HCT116 (cell line): Measurements from ENCODE around the gene BLOC1S5. TPM values are rescaled to one million over a fixed set of nuclear protein-coding genes. Genes with fewer than 3 reads are reported as not detected.

Experiments used
- ATAC-seq: fragments of 200-7000 bp; cut with Tn5 transposase; 2 replicates; pipeline ENCODE4 v1.9.1; 2020; ENCODE audit warnings: mild to moderate bottlenecking, moderate library complexity
- BruUV-seq: library from RNA; stranded (reverse); fragments of 400-500 nt; replicated peaks from 2 replicates; lab custom pipeline; 2021; lab: Mats Ljungman, UMichigan
- CTCF ChIA-PET: fragments of 300-600 bp; sonication (Branson Sonifier 250); formaldehyde crosslinking; loops from one replicate; lab custom pipeline; 2021; ENCODE audit warnings: antibody characterized with exemption; lab: Charles Lee
- POLR2A ChIA-PET: fragments of 300-600, 350-600 bp; sonication (Branson Sonifier 250); formaldehyde crosslinking; loops from one replicate; lab custom pipeline; 2021; ENCODE audit warnings: antibody characterized with exemption; lab: Charles Lee
- RAD21 ChIA-PET, 2 experiments: fragments of 300-600 bp; sonication (Branson Sonifier 250); formaldehyde crosslinking; loops; one replicate each; lab custom pipeline; 2023; ENCODE audit warnings: low total read pairs in 2 of 2; ENCODE audit not compliant: uncharacterized antibody in 2 of 2, unreplicated experiment in 2 of 2, low non-redundant PET in 1 of 2; lab: Charles Lee
- DNase-seq: peaks from one replicate; pipeline ENCODE4 v3.0.0-alpha.2; 2010; ENCODE audit warnings: low read depth, low spot score
- H2AFZ ChIP-seq: fragments of 200-600 bp; shearing (Covaris generic), sonication (generic); 2 replicates; pipeline ENCODE4 v1.6.1; 2017; ENCODE audit warnings: low read depth, mixed run types, mixed read lengths, antibody characterized with exemption, low read length; ENCODE audit not compliant: poor library complexity, severe bottlenecking
- H3K27ac ChIP-seq: 2 replicates; pipeline ENCODE4 v1.5.1; 2012; ENCODE audit warnings: low read depth, low read length
- H3K27me3 ChIP-seq: fragments of 200-600 bp; sonication (generic); 2 replicates; pipeline ENCODE4 v1.6.1; 2016; ENCODE audit warnings: mixed run types, low read length, mixed read lengths; ENCODE audit not compliant: insufficient read depth
- H3K36me3 ChIP-seq, 2 experiments: fragments of 200-500 bp in 1 of 2; fragments of 200-600 bp in 1 of 2; sonication (Bioruptor generic) in 1 of 2; sonication (generic) in 1 of 2; 2 replicates each; pipeline versions ENCODE4 v1.5.1 to v1.6.1; 2014 to 2016; ENCODE audit warnings: low read length in 2 of 2, inconsistent platforms in 1 of 2, mixed read lengths in 1 of 2, mixed run types in 1 of 2; ENCODE audit not compliant: insufficient read depth in 2 of 2, control insufficient read depth in 1 of 2
- H3K4me1 ChIP-seq, 2 experiments: fragments of 200-600 bp in 1 of 2; sonication (generic) in 1 of 2; 2 replicates each; pipeline versions ENCODE4 v1.5.1 to v1.6.1; 2012 to 2017; ENCODE audit warnings: low read length in 2 of 2, inconsistent platforms in 1 of 2, mild to moderate bottlenecking in 1 of 2, mixed read lengths in 1 of 2, mixed run types in 1 of 2, moderate library complexity in 1 of 2; ENCODE audit not compliant: insufficient read depth in 2 of 2, control insufficient read depth in 1 of 2
- H3K4me2 ChIP-seq: fragments of 200-600 bp; sonication (generic); 2 replicates; pipeline ENCODE4 v1.6.1; 2017; ENCODE audit warnings: mixed run types, low read length, mixed read lengths
- H3K4me3 ChIP-seq, 2 experiments: fragments of 200-600 bp in 1 of 2; sonication (generic) in 1 of 2; replicated peaks in 1 of 2; 2 replicates each; pipeline ENCODE4 v1.5.1; 2011 to 2016; ENCODE audit warnings: low read length in 2 of 2, control low read depth in 1 of 2, low read depth in 1 of 2, mild to moderate bottlenecking in 1 of 2, mixed read lengths in 1 of 2, mixed run types in 1 of 2
- H3K79me2 ChIP-seq: fragments of 200-600 bp; sonication (generic); 2 replicates; pipeline ENCODE4 v1.6.1; 2017; ENCODE audit warnings: mild to moderate bottlenecking, mixed run types, low read length, moderate library complexity, mixed read lengths; ENCODE audit not compliant: insufficient read depth
- H3K9ac ChIP-seq: fragments of 200-600 bp; sonication (generic); 2 replicates; pipeline ENCODE4 v1.6.1; 2016; ENCODE audit warnings: low read length, mixed read lengths
- H3K9me2 ChIP-seq: fragments of 200-600 bp; sonication (generic), shearing (Covaris generic); 2 replicates; pipeline ENCODE4 v1.6.1; 2017; ENCODE audit warnings: mixed run types, mild to moderate bottlenecking, moderate library complexity; ENCODE audit not compliant: insufficient read depth
- H3K9me3 ChIP-seq, 2 experiments: fragments of 200-500 bp in 1 of 2; fragments of 200-600 bp in 1 of 2; sonication (Bioruptor generic) in 1 of 2; sonication (generic) in 1 of 2; 2 replicates each; pipeline ENCODE4 v1.6.1; 2014 to 2017; ENCODE audit warnings: low read length in 2 of 2, mixed read lengths in 2 of 2, inconsistent platforms in 1 of 2, low read depth in 1 of 2, mild to moderate bottlenecking in 1 of 2, mixed run types in 1 of 2, moderate library complexity in 1 of 2; ENCODE audit not compliant: control insufficient read depth in 1 of 2, insufficient read depth in 1 of 2
- H4K20me1 ChIP-seq: fragments of 200-600 bp; sonication (generic), shearing (Covaris generic); 2 replicates; pipeline ENCODE4 v1.6.1; 2017; ENCODE audit warnings: mixed run types, mild to moderate bottlenecking, moderate library complexity; ENCODE audit not compliant: insufficient read depth
- CBX3 ChIP-seq: IDR thresholded peaks from 2 replicates; pipeline ENCODE4 v1.6.1; 2012; ENCODE audit warnings: low read depth
- CEBPB ChIP-seq: IDR thresholded peaks from 2 replicates; pipeline ENCODE4 v1.6.1; 2012; ENCODE audit warnings: low read depth
- EZH2phosphoT487 ChIP-seq: fragments of 200-600 bp; IDR thresholded peaks from 2 replicates; pipeline ENCODE4 v1.6.1; 2018; ENCODE audit warnings: antibody characterized with exemption, borderline replicate concordance
- FOSL1 ChIP-seq: IDR thresholded peaks from 2 replicates; pipeline ENCODE4 v1.6.1; 2012; ENCODE audit warnings: low read depth
- JUND ChIP-seq: IDR thresholded peaks from 2 replicates; pipeline ENCODE4 v1.6.1; 2012
- POLR2AphosphoS5 ChIP-seq: IDR thresholded peaks from 2 replicates; pipeline ENCODE4 v1.6.1; 2011; ENCODE audit warnings: mild to moderate bottlenecking, low read depth, low read length, moderate library complexity
- RAD21 ChIP-seq: IDR thresholded peaks from 2 replicates; pipeline ENCODE4 v1.6.1; 2012; ENCODE audit warnings: low read depth, mild to moderate bottlenecking
- SP1 ChIP-seq: IDR thresholded peaks from 2 replicates; pipeline ENCODE4 v1.6.1; 2012; ENCODE audit warnings: low read depth
- SRF ChIP-seq: IDR thresholded peaks from 2 replicates; pipeline ENCODE4 v1.6.1; 2012; ENCODE audit warnings: low read depth
- YY1 ChIP-seq: IDR thresholded peaks from 2 replicates; pipeline ENCODE4 v1.6.1; 2011; ENCODE audit warnings: low read length, low read depth, moderate library complexity, mild to moderate bottlenecking; ENCODE audit not compliant: insufficient replicate concordance; ENCODE audit errors: extremely low read depth
- ZBTB33 ChIP-seq: IDR thresholded peaks from 2 replicates; pipeline ENCODE4 v1.6.1; 2011; ENCODE audit warnings: mild to moderate bottlenecking, low read length, moderate library complexity; ENCODE audit not compliant: insufficient replicate concordance; ENCODE audit errors: extremely low read depth
- intact Hi-C: fragments of 100-400 bp; cut with micrococcal nuclease; formaldehyde crosslinking; loops from 2 replicates; pipeline ENCODE4 v1.10.0; 2022
- total RNA-seq: library from RNA; stranded (reverse); gene quantifications from one replicate; pipeline ENCODE4 v1.2.1, GENCODE V29; 2021; ENCODE audit not compliant: unreplicated experiment

BLOC1S5 gene
- total RNA-seq, 1 experiment from 2014 or later, result 12.0 TPM

DNA sequence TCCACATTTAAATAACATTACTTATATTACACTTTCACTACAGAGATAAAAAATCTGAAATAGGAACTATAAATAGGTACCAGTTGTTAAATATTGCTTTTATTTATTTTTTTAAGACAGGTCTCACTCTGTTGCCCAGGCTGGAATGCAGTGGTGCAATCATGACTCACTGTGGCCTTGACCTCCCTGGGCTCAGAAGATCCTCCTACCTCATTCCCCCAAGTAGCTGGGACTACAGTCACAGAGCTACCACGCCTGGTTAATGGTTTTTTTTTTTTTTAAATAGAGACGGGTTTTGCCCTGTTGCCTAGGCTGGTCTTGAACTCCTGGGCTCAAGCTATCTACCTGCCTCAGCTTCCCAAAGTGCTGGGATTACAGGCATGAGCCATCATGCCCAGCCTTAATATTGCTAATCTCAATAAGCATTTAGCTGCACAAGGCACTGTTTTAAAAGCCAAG is 20.9 kb upstream of the BLOC1S5 start (continued):
- TF ChIP-seq CBX3 (peak; percentile 91; the same call in 1 of the 2 replicates), SP1 (peak; percentile 81), SRF (0 out of 2 replicates have a peak, but pooled peaks have one; percentile 25)
- TF ChIP-seq, all 23 proteins: peak for 10

- ChIA-PET RAD21 (no interaction called here), CTCF (interaction anchor here (1.2 to 1.3 kb wide), 2 partner anchors 78 to 361 kb away, joined by 3 to 6 read pairs; no protein-coding TSS in a partner anchor)
- peaks cover 55 to 59% of the 10 kb centered on the region in 2 experiments for H3K4me1 ChIP-seq
- no peaks in the 10 kb centered on the region for H3K27me3 ChIP-seq
- H3K4me3 ChIP-seq, result peak overlapping the region in 1 of 2 experiments; percentile 13; a peak in 1 of 4 replicates
- TF ChIP-seq ZBTB33 (no peak), FOSL1 (no peak), JUND (no peak), CEBPB (no peak), RAD21 (no peak), POLR2AphosphoS5 (no peak), EZH2phosphoT487 (no peak), YY1 (no peak)
- TF ChIP-seq, all 23 proteins: peak for 0
- ATAC-seq (peak; percentile 33), DNase-seq (no peak)
- BruUV-seq, result no TSS peak
- no peaks in the 10 kb centered on the region for H3K9me3 ChIP-seq
- peak overlapping the region; percentile 79 for H3K27ac ChIP-seq
- peaks cover 91% of the 10 kb centered on the region for H3K79me2 ChIP-seq
- no peak overlapping the region for H2AFZ ChIP-seq
- no peaks in the 10 kb centered on the region for H3K9me2 ChIP-seq
- peaks cover 11% of the 10 kb centered on the region; the same call in 1 of the 2 replicates for H4K20me1 ChIP-seq
- peaks cover 15 to 33% of the 10 kb centered on the region in 2 experiments; a peak in 3 of 4 replicates for H3K36me3 ChIP-seq
- intact Hi-C loops, result no loop called here
- POLR2A ChIA-PET, result interaction anchor here (1.0 to 2.1 kb wide), 4 partner anchors 10 to 20 kb away, joined by 3 to 11 read pairs (median 4); partner anchors contain the start of genes BLOC1S5 and EEF1E1
- peak overlapping the region; percentile 50 for H3K4me2 ChIP-seq
- H3K9ac ChIP-seq, result peak overlapping the region; percentile 39
These were observed 20.4 kb upstream of the BLOC1S5 start for GRCh38 chr6:8084586-8084985.
